Measurements from ENCODE around the gene VIPR1.

DNA sequence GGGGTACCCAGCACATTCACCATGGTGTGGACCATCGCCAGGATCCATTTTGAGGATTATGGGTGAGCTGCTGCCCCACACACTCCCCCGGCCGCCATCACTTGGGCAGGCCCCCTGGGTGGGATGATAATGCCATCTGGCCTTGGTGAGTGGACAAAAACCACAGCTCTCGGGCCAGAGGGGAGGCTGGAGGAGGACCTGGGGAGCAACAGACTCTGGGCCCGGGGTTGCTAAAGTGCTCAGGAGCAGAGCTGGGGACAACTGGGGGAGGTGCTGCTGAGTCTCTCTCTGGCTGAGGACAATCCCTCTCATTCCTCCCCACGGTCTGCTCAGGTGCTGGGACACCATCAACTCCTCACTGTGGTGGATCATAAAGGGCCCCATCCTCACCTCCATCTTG is 29.0 kb downstream of the VIPR1 start:
- TF ChIP-seq, protein P1, sequence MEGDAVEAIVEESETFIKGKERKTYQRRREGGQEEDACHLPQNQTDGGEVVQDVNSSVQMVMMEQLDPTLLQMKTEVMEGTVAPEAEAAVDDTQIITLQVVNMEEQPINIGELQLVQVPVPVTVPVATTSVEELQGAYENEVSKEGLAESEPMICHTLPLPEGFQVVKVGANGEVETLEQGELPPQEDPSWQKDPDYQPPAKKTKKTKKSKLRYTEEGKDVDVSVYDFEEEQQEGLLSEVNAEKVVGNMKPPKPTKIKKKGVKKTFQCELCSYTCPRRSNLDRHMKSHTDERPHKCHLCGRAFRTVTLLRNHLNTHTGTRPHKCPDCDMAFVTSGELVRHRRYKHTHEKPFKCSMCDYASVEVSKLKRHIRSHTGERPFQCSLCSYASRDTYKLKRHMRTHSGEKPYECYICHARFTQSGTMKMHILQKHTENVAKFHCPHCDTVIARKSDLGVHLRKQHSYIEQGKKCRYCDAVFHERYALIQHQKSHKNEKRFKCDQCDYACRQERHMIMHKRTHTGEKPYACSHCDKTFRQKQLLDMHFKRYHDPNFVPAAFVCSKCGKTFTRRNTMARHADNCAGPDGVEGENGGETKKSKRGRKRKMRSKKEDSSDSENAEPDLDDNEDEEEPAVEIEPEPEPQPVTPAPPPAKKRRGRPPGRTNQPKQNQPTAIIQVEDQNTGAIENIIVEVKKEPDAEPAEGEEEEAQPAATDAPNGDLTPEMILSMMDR (conservative IDR thresholded peaks at IDR 0.05 in 1 of 2, IDR thresholded peaks at IDR 0.05 in 1 of 2; ENCODE audit: low read depth in 1 of 2, low read length in 2 of 2): no peak
- TF ChIP-seq EZH2 (IDR thresholded peaks at IDR 0.05; ENCODE audit: low read length, missing control alignments): no peak
